NCI-H524 (cell line): ENCODE data around the gene LRPAP1.

Source experiments
- DNase-seq, 2 experiments: peaks; one replicate each; lab custom pipeline; 2025; lab: John Stamatoyannopoulos, UW

LRPAP1 gene

DNA sequence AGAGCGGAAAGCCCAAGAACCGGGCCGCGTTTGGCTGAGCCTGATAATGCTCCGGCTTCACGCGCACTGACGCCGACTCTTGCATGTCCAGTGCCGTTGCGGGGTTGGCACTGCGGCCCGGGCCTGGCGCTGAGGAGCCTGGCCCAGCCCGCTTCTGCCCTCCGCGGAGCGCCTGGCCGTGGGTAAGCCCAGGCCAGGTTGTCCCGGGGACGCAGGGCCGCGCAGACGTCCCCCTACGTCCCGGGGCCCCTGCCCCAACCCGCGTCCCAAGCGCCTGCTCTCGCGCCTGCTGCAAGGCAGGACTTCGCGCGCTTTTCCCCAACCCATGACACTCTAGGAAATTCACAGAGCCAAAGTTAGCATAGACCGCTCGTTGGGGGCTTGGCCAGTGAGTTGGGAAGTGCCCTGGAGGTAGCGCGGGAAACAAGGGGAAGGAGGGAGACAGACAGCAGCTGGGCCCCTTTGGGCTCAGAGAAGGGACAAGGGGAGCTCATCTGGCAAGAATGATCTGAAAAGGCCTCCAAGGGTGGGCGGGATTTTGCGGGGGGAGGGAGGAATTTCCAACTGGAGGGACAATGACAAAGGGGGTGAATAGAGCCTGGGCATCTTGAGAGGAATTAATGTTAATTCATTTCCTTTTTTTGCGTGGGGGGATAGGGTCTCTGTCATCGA lies 665 bp upstream of the LRPAP1 start:
- DNase-seq = no peak

GRCh38 chr4:3531318-3531878 lies 824 bp downstream of the LRPAP1 start:
- no peak for DNase-seq

DNA sequence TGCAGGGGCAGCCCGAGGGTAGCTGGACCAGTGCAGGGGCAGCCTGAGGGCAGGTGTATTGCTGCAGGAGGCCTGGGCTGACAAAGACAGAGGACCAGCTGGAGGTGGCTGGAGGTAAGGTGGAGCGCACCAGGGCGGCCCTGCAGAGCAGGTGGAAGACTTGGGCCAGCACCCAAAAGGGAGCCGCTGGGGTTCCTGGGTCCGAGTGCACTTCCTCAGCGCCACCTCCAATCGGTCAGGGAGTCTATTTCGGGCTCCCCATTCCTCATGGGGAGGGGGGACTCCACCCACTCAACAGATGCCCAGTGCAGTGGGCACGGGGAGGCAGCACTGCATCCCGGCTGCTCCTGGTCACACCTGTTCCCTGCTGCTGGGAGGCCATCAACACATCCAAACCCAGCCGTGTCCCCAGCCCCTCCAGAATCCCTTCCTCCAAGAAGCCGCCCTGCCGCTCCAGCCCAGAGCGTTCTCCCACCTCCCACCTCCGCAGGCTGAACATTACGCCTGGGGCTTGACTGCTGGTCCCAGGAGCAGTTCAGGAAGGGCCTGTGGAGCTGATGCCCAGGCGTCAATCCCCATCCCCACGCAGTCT lies 1.5 kb downstream of the LRPAP1 start:
- DNase-seq = no peak

- no peak for DNase-seq
Measured at GRCh38 chr4:3530051-3530450, 2.2 kb downstream of the LRPAP1 start.

- DNase-seq = no peak
Measured at GRCh38 chr4:3529363-3529762, 2.9 kb downstream of the LRPAP1 start.

- DNase-seq = no peak
Measured at GRCh38 chr4:3527914-3528876, 4.0 kb downstream of the LRPAP1 start.

DNA sequence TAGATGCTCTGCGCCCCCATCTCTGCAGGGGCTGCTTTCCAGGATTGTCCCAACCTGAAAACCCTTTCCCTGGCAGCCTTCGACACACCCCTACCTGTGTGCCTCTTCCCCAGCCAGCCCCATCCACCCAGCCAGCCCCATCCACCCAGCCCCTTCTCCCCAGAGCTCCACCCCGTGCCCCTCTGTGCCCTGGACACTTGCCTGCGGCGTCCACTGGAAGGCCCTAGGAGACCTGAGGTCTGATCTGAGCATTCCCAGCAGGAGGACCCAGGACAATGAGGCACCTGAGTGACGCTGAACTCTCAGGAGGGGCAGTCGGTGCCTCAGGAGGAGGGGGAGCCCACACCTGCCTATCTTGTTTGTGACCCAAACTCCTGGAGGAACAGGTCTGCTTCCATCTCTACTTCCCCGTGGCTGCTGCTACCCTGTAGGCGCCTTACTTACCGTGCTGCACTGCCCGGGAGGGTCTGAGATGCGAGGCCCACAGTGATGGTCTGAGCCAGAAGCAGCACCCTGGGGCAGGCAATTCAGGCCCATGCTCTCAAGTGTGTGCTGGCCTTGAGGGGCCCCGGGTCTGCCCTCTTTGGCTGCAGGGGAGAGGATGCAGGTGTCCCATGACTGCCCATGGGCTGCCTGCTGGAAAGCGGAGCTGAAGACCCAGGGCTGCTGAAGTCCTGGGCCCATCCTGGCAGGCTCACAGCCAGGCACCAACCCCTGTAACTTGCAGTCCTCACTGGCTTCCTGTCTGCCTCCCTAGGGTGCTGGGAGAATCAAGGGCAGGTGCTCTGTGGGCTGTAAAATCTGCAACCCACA lies 4.9 kb downstream of the LRPAP1 start:
- DNase-seq = no peak

DNA sequence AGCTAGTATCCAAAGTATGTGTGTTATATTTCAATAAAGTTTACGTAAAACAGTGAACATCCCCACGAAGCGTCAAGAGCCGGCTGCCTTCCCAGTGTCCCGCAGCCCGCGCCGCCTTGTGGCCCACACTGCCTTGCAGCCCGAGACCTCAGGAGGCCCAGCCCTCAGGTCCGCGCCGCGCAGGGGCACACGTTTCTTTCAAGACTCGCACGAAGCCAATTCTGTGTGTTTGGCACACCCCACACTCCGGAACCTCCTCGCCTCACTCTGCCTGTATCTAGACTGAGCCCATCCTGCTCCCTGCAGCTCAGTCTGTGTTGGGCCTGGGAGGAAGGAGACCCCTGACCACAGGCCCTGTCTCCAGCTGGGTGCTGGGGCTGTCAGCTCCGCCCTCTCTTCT lies 5.8 kb downstream of the LRPAP1 start:
- no peak for DNase-seq

- DNase-seq = no peak
Measured at GRCh38 chr4:3525532-3526430, 6.4 kb downstream of the LRPAP1 start.

DNA sequence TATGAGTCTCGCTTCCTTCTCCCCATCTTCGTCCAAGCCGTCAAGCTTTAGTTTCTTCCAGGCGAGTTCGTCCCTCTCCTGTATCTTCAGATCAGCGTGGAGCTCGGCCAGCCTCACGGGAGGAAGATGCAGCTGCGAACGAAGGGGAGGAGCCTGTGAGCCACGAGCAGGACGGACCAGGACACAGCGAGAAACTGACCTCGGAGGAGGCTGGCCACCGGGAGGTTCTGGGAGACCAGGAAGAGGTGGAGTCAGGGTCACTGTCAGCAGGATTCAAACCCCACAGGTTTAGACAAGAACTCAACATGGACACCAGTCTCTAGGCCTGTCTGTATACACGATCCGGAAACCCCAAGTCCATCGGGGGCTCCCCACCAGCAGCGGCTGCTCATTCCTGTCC lies 7.3 kb downstream of the LRPAP1 start:
- DNase-seq = no peak

- DNase-seq = no peak
Measured at GRCh38 chr4:3524349-3524748, 7.9 kb downstream of the LRPAP1 start.

- no peak for DNase-seq
Measured at GRCh38 chr4:3523628-3524221, 8.5 kb downstream of the LRPAP1 start.

- no peak for DNase-seq
Measured at GRCh38 chr4:3523146-3523627, 9.0 kb downstream of the LRPAP1 start.

GRCh38 chr4:3522651-3523050 lies 9.6 kb downstream of the LRPAP1 start:
- no peak for DNase-seq

DNA sequence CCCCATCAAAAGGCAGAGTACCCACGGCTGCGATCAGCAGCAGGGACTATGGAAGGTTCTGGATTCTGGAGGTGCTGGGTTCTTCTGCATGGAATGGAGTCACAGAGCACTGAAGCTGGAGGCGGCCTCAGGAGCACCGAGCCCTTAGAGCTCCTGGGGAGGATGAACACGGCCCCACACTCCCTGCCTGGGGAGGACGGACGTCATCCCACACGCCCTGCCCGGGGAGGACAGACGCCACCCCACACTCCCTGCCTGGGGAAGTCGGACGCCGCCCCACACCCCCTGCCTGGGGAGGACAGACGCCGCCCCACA lies 9.9 kb downstream of the LRPAP1 start:
- DNase-seq = no peak

GRCh38 chr4:3521621-3522325 lies 10.4 kb downstream of the LRPAP1 start:
- no peak for DNase-seq

DNA sequence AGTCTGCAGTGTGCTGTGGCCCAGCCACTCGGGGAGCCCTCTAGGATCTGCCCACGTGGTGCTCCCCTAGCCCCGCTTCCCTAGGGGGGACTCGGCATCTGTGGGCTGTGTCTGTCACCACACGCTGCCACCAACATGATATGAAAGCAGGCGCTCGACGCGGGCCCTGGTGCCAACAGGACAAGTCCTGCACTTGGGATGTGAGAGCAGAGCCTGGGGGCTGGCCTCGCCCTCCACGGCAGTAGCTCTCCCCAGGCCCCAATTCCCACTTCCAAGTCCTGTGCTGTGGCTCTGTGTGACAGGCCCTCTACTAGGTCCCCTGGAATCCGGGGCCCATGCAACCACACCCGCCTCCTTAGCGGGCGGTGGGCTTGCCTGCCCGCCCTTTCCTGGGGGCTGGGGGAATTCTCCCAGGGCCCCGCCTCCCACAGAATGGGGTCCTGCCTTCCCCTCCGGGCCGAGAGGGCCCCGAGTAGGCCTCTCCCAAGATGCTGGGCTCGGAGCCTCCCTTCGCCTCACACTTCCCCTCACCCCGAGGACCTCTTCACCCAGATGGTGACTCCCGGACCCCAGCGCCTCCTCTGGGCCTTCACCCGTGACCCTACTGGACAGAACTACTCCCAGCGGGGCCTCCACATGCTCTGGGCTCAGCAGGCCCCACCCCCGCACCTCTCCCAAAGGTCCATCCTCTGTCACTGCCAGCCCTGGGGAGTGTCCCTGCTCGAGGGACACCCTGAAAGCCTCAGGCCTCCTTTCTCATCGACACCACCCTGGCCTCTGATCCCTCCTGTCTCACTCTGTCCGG lies 11.2 kb downstream of the LRPAP1 start:
- DNase-seq = no peak

- peak in 1 of 2 experiments; percentile 54 for DNase-seq
Measured at GRCh38 chr4:3520276-3520675, 11.9 kb downstream of the LRPAP1 start.
